HFFc6 (cell line): ENCODE results near the gene NTM. TPM values are rescaled to one million over a fixed set of nuclear protein-coding genes. Genes with fewer than 3 reads are reported as not detected.

Experiments used
- DNase-seq: peaks from one replicate; pipeline ENCODE4 v3.0.0-alpha.2; 2018
- H3K27ac Mint-ChIP-seq: 2 replicates; pipeline ENCODE4 v1.8.0; 2020; ENCODE audit warnings: mild to moderate bottlenecking, mixed read lengths
- H3K27me3 Mint-ChIP-seq: 2 replicates; pipeline ENCODE4 v1.8.0; 2021; ENCODE audit warnings: mild to moderate bottlenecking, moderate library complexity, mixed read lengths; ENCODE audit not compliant: insufficient read depth
- H3K36me3 Mint-ChIP-seq: 2 replicates; pipeline ENCODE4 v1.8.0; 2021; ENCODE audit warnings: low read depth, mixed read lengths
- H3K4me1 Mint-ChIP-seq: 2 replicates; pipeline ENCODE4 v1.8.0; 2020; ENCODE audit warnings: low read depth, mixed read lengths
- H3K4me3 Mint-ChIP-seq: 2 replicates; pipeline ENCODE4 v1.8.0; 2020; ENCODE audit warnings: mild to moderate bottlenecking, moderate library complexity, mixed read lengths
- H3K9me3 Mint-ChIP-seq: 2 replicates; pipeline ENCODE4 v1.8.0; 2020; ENCODE audit warnings: mild to moderate bottlenecking, mixed read lengths
- total RNA-seq, 6 experiments: library from RNA; stranded (reverse); fragmentation: NEBNext Ultra II Directional; extraction: Animal tissue kit (Norgen Biotek cat#: 25700); gene quantifications; 2 replicates in 1 of 6; 3 replicates in 5 of 6; pipeline ENCODE4 v1.2.3, GENCODE V29; 2021
- TF ChIP-seq, protein P1 (sequence below): fragments of 200-600 bp; sonication (generic); IDR thresholded peaks from 2 replicates; pipeline ENCODE4 v1.5.0; 2021; ENCODE audit warnings: antibody characterized with exemption, mild to moderate bottlenecking

The NTM gene
- total RNA-seq, 6 experiments from 2014 or later: 18.3 to 23.6 (median 21.7) TPM

- Mint-ChIP-seq H3K27me3 (peaks cover 9% of the 10 kb centered on the region), H3K4me1 (no peaks in the 10 kb centered on the region), H3K4me3 (no peak overlapping the region), H3K27ac (no peak overlapping the region), H3K36me3 (no peaks in the 10 kb centered on the region), H3K9me3 (no peaks in the 10 kb centered on the region)
- DNase-seq: no peak
- TF ChIP-seq, protein P1, sequence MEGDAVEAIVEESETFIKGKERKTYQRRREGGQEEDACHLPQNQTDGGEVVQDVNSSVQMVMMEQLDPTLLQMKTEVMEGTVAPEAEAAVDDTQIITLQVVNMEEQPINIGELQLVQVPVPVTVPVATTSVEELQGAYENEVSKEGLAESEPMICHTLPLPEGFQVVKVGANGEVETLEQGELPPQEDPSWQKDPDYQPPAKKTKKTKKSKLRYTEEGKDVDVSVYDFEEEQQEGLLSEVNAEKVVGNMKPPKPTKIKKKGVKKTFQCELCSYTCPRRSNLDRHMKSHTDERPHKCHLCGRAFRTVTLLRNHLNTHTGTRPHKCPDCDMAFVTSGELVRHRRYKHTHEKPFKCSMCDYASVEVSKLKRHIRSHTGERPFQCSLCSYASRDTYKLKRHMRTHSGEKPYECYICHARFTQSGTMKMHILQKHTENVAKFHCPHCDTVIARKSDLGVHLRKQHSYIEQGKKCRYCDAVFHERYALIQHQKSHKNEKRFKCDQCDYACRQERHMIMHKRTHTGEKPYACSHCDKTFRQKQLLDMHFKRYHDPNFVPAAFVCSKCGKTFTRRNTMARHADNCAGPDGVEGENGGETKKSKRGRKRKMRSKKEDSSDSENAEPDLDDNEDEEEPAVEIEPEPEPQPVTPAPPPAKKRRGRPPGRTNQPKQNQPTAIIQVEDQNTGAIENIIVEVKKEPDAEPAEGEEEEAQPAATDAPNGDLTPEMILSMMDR: no peak
These were observed 15.5 kb downstream of the NTM start for GRCh38 chr11:131385763-131386390.

DNA sequence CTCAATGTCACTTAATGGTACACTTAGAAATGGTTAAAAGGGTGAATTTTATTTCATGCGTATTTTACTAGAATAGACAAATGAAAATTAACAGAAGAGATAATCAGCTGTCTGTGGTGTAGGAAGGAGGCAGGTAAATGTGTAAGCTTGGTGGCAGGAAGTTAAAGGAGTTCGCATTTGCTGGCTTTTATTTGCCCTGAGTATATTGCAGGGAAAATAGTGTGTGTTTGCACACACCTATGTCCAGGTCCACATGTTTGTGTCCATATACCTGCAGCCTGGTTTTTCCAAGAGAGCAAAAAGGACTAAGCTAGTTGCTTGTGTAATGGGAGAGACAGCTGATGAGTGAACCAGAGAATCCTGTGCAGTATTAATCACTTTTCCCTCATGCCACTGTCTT lies 16.0 kb downstream of the NTM start:
- DNase-seq: no peak
- Mint-ChIP-seq H3K9me3 (no peaks in the 10 kb centered on the region), H3K36me3 (no peaks in the 10 kb centered on the region), H3K27me3 (peaks cover 10% of the 10 kb centered on the region), H3K4me3 (no peak overlapping the region), H3K27ac (no peak overlapping the region), H3K4me1 (no peaks in the 10 kb centered on the region)
- TF ChIP-seq, protein P1: no peak

- Mint-ChIP-seq H3K9me3 (no peaks in the 10 kb centered on the region), H3K27me3 (peaks cover 11% of the 10 kb centered on the region), H3K36me3 (no peaks in the 10 kb centered on the region), H3K4me3 (no peak overlapping the region), H3K27ac (no peak overlapping the region), H3K4me1 (no peaks in the 10 kb centered on the region)
- TF ChIP-seq, protein P1: no peak
- no peak for DNase-seq
These were observed 17.6 kb downstream of the NTM start for GRCh38 chr11:131388030-131388429.

- no peak for DNase-seq
- no peak overlapping the region for H3K27ac Mint-ChIP-seq
These were observed 19.2 kb downstream of the NTM start for GRCh38 chr11:131389582-131389981.

GRCh38 chr11:131391176-131391575 lies 20.8 kb downstream of the NTM start:
- TF ChIP-seq, protein P1: no peak
- Mint-ChIP-seq H3K9me3 (no peaks in the 10 kb centered on the region), H3K4me3 (no peak overlapping the region), H3K36me3 (no peaks in the 10 kb centered on the region), H3K27me3 (peaks cover 12% of the 10 kb centered on the region), H3K4me1 (no peaks in the 10 kb centered on the region), H3K27ac (no peak overlapping the region)
- DNase-seq: no peak

More at GRCh38 chr11:131389582-131389981, 19.2 kb downstream of the NTM start:
- no peaks in the 10 kb centered on the region for H3K9me3 Mint-ChIP-seq
- peaks cover 12% of the 10 kb centered on the region for H3K27me3 Mint-ChIP-seq
- no peaks in the 10 kb centered on the region for H3K36me3 Mint-ChIP-seq
- TF ChIP-seq, protein P1: no peak
- H3K4me3 Mint-ChIP-seq: no peak overlapping the region
- no peaks in the 10 kb centered on the region for H3K4me1 Mint-ChIP-seq
